ENCODE data around the gene DOK6. TPM values are rescaled to one million over a fixed set of nuclear protein-coding genes. Genes with fewer than 3 reads are reported as not detected.

Gene DOK6
- total RNA-seq, 2 donors from 2014 or later, result 9.0 to 11.2 TPM

- DNase-seq, result no peak
- intact Hi-C loops (cut with DNase I), result no loop called here
- ATAC-seq, result no peak
Measured at GRCh38 chr18:69597561-69597960, 196.9 kb downstream of the DOK6 start.

- intact Hi-C loops (cut with DNase I), result no loop called here
- ATAC-seq, result no peak
- no peak for DNase-seq
Measured at GRCh38 chr18:69599377-69599776, 198.7 kb downstream of the DOK6 start.

- ATAC-seq, result no peak
- intact Hi-C loops (cut with DNase I), result no loop called here
- no peak for DNase-seq
Measured at GRCh38 chr18:69612242-69612641, 211.6 kb downstream of the DOK6 start.

GRCh38 chr18:69616114-69616513 lies 215.4 kb downstream of the DOK6 start:
- DNase-seq (no peak), ATAC-seq (no peak)
- intact Hi-C loops (cut with DNase I), result no loop called here

- intact Hi-C loops (cut with DNase I), result no loop called here
- ATAC-seq, result no peak
Measured at GRCh38 chr18:69617408-69617807, 216.7 kb downstream of the DOK6 start.

GRCh38 chr18:69617888-69618287 lies 217.2 kb downstream of the DOK6 start:
- no peak for ATAC-seq
- no peak for DNase-seq
- intact Hi-C loops (cut with DNase I), result no loop called here

More at GRCh38 chr18:69617408-69617807, 216.7 kb downstream of the DOK6 start:
- DNase-seq, result no peak

- intact Hi-C loops (cut with DNase I), result no loop called here
- no peak for DNase-seq
- ATAC-seq, result no peak
Measured at GRCh38 chr18:69622184-69622583, 221.5 kb downstream of the DOK6 start.

- ATAC-seq, result no peak
- intact Hi-C loops (cut with DNase I), result no loop called here
- DNase-seq, result no peak
Measured at GRCh38 chr18:69622961-69623360, 222.3 kb downstream of the DOK6 start.

- intact Hi-C loops (cut with DNase I), result no loop called here
- ATAC-seq (no peak), DNase-seq (no peak)
Measured at GRCh38 chr18:69626171-69626570, 225.5 kb downstream of the DOK6 start.

- intact Hi-C loops (cut with DNase I), result no loop called here
- DNase-seq (no peak), ATAC-seq (no peak)
Measured at GRCh38 chr18:69626643-69627242, 226.1 kb downstream of the DOK6 start.

GRCh38 chr18:69628774-69629359 lies 228.2 kb downstream of the DOK6 start:
- peak; percentile 65 to 68 for ATAC-seq
- DNase-seq, result no peak
- intact Hi-C loops (cut with DNase I), result no loop called here

GRCh38 chr18:69631281-69631680 lies 230.6 kb downstream of the DOK6 start:
- no peak for ATAC-seq
- DNase-seq, result no peak
- intact Hi-C loops (cut with DNase I), result no loop called here

GRCh38 chr18:69635482-69635881 lies 234.8 kb downstream of the DOK6 start:
- DNase-seq (no peak), ATAC-seq (no peak)
- intact Hi-C loops (cut with DNase I), result loop anchor here in 1 of 2 donors (5.0 kb wide), 2 partner anchors 437 to 452 kb away; no protein-coding TSS in a partner anchor

GRCh38 chr18:69636529-69637301 lies 236.0 kb downstream of the DOK6 start:
- peak; percentile 30 to 54 for ATAC-seq
- no peak for DNase-seq
- intact Hi-C loops (cut with DNase I), result loop anchor here in 1 of 2 donors (5.0 kb wide), 2 partner anchors 436 to 451 kb away; no protein-coding TSS in a partner anchor

- ATAC-seq (no peak), DNase-seq (no peak)
- intact Hi-C loops (cut with DNase I), result loop anchor here in 1 of 2 donors (5.0 kb wide), 2 partner anchors 434 to 449 kb away; no protein-coding TSS in a partner anchor
Measured at GRCh38 chr18:69638056-69638455, 237.4 kb downstream of the DOK6 start.

GRCh38 chr18:69647702-69648101 lies 247.0 kb downstream of the DOK6 start:
- intact Hi-C loops (cut with DNase I), result no loop called here
- DNase-seq (no peak), ATAC-seq (no peak)

- intact Hi-C loops (cut with DNase I), result no loop called here
- DNase-seq (no peak), ATAC-seq (no peak)
Measured at GRCh38 chr18:69648486-69648885, 247.8 kb downstream of the DOK6 start.

- intact Hi-C loops (cut with DNase I), result no loop called here
- DNase-seq, result no peak
- no peak for ATAC-seq
Measured at GRCh38 chr18:69649684-69650083, 249.0 kb downstream of the DOK6 start.

GRCh38 chr18:69651243-69651642 lies 250.6 kb downstream of the DOK6 start:
- no peak for DNase-seq
- intact Hi-C loops (cut with DNase I), result no loop called here
- ATAC-seq, result no peak

GRCh38 chr18:69655816-69656215 lies 255.1 kb downstream of the DOK6 start:
- ATAC-seq, result no peak
- intact Hi-C loops (cut with DNase I), result no loop called here

More at GRCh38 chr18:69655816-69656215, 255.1 kb downstream of the DOK6 start:
- DNase-seq, result no peak

Data from left cardiac atrium (tissue), 4 donors.